GM12801 (cell line): Measurements from ENCODE around the gene IL12A.

Experiments used
- CTCF ChIP-seq: IDR thresholded peaks from one replicate; pipeline ENCODE4 v1.5.1; 2011; ENCODE audit warnings: control low read depth; ENCODE audit not compliant: insufficient read length; ENCODE audit errors: extremely low read depth

The IL12A gene

GRCh38 chr3:160020057-160020711, 31.5 kb downstream of the IL12A start:
- no peak for TF ChIP-seq CTCF

GRCh38 chr3:160022068-160022467, 33.4 kb downstream of the IL12A start:
- TF ChIP-seq CTCF = no peak

- no peak for TF ChIP-seq CTCF
Observed at GRCh38 chr3:160023476-160023875, 34.8 kb downstream of the IL12A start.

- no peak for TF ChIP-seq CTCF
Observed at GRCh38 chr3:160027541-160028195, 39.0 kb downstream of the IL12A start.

GRCh38 chr3:160035757-160036156, 47.1 kb downstream of the IL12A start:
- no peak for TF ChIP-seq CTCF

DNA sequence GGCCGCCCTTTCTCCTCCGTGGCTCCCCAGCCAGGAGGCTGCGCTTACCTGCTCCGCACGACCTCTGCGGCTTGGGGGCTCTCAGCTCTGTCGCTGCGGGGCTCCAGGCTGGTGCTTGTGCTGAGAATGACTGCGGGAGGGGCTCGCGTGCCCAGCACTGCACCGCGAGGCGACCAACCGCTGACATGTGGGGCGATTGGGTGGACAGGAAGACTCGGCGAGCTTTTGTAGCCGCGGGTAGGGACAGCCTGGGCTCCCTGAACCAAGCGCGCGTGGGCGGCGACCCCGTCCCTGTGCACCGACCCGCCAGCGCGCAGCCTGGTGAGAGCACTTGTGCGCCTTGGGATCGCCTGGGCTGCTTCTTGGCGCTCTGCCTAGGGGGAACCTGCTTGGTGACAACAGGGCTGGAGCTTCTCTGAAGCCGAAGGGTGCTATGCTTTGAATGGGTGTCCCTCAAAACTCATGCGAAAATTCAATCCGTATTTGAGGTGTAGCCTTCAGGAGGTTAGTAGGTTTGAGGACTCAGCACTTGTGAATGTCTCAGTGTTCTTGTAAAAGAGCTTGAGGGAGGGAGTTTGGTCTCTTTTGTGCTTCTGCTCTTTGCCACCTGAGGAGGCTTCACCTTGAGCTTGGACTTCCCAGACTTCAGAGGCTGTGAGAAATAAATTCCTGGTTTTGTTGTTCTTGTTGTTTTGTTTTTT, 50.4 kb downstream of the IL12A start:
- TF ChIP-seq CTCF = no peak

DNA sequence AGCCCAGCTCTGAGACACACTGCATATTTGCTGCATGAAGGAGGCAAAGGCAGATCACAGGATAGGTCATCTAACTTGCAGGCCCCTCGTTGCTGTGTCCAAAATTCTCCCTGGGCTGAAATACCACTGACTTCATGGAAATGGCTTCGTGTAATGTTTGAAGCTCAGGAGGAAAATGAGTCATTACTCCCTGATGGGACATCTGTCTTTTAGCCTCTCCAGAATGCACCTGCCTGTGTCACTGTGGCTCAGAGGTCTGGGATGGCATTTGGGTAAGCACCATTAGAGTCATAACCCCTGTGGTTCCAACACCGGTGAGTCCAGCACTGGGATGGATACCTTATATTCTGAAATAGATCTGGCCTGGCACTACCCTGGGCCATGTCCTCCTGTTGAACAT, 51.5 kb downstream of the IL12A start:
- TF ChIP-seq CTCF = no peak
